Neural cell (in vitro differentiated cells): Measurements from ENCODE around the gene PDE1A. TPM values are rescaled to one million over a fixed set of nuclear protein-coding genes. Genes with fewer than 3 reads are reported as not detected.

ENCODE experiments used
- H2AFZ ChIP-seq: fragments of 200-600, 300-800 bp; sonication (generic), shearing (Covaris generic); 2 replicates; pipeline ENCODE4 v1.6.0; 2014; ENCODE audit warnings: low read depth, mild to moderate bottlenecking, antibody characterized with exemption, low read length, moderate library complexity
- H3F3A ChIP-seq: fragments of 200-600 bp; shearing (Covaris generic); 2 replicates; pipeline ENCODE4 v1.6.1; 2016; ENCODE audit warnings: mild to moderate bottlenecking, moderate library complexity, mixed read lengths, antibody characterized with exemption, low read length; ENCODE audit not compliant: insufficient read depth, poor library complexity, severe bottlenecking
- H3K27ac ChIP-seq: fragments of 200-600, 300-800 bp; sonication (generic), shearing (Covaris generic); 2 replicates; pipeline ENCODE4 v1.5.1; 2014; ENCODE audit warnings: mild to moderate bottlenecking, low read length, moderate library complexity
- H3K27me3 ChIP-seq: fragments of 300-800, 200-600 bp; sonication (generic), shearing (Covaris generic); 2 replicates; pipeline ENCODE4 v1.6.0; 2014; ENCODE audit warnings: mild to moderate bottlenecking, low read depth, low read length, moderate library complexity; ENCODE audit not compliant: insufficient read depth
- H3K36me3 ChIP-seq: fragments of 300-800, 200-600 bp; sonication (generic), shearing (Covaris generic); 2 replicates; pipeline ENCODE4 v1.5.1; 2014; ENCODE audit warnings: mild to moderate bottlenecking, antibody characterized with exemption, low read length, moderate library complexity; ENCODE audit not compliant: insufficient read depth
- H3K4me2 ChIP-seq: fragments of 300-800, 200-600 bp; sonication (generic), shearing (Covaris generic); 2 replicates; pipeline ENCODE4 v1.6.0; 2014; ENCODE audit warnings: mild to moderate bottlenecking, low read length
- H3K4me3 ChIP-seq: fragments of 300-800, 200-600 bp; sonication (generic), shearing (Covaris generic); 2 replicates; pipeline ENCODE4 v1.5.1; 2014; ENCODE audit warnings: mild to moderate bottlenecking, low read length, moderate library complexity
- H3K79me2 ChIP-seq: fragments of 200-600 bp; shearing (Covaris generic); replicated peaks from 2 replicates; pipeline ENCODE4 v1.6.0; 2014; ENCODE audit warnings: mild to moderate bottlenecking, low read length, moderate library complexity; ENCODE audit not compliant: insufficient read depth
- H3K9ac ChIP-seq: fragments of 300-800, 200-600 bp; sonication (generic), shearing (Covaris generic); 2 replicates; pipeline ENCODE4 v1.6.1; 2016; ENCODE audit warnings: mild to moderate bottlenecking, low read length, mixed read lengths
- H3K9me2 ChIP-seq: fragments of 200-600 bp; shearing (Covaris generic); 2 replicates; pipeline ENCODE4 v1.6.1; 2016; ENCODE audit warnings: mild to moderate bottlenecking, low read length, mixed read lengths; ENCODE audit not compliant: insufficient read depth
- H3K9me3 ChIP-seq: fragments of 200-600, 300-800 bp; sonication (generic), shearing (Covaris generic); 2 replicates; pipeline ENCODE4 v1.6.1; 2016; ENCODE audit warnings: mild to moderate bottlenecking, mixed run types, low read length, moderate library complexity, mixed read lengths
- H4K20me1 ChIP-seq: fragments of 200-600 bp; shearing (Covaris generic); 2 replicates; pipeline ENCODE4 v1.6.1; 2016; ENCODE audit warnings: mild to moderate bottlenecking, mixed run types; ENCODE audit not compliant: insufficient read depth
- CTCF ChIP-seq: fragments of 450-650 bp; IDR thresholded peaks from 2 replicates; pipeline ENCODE4 v1.5.1; 2014; ENCODE audit warnings: antibody characterized with exemption, mild to moderate bottlenecking, moderate library complexity; ENCODE audit not compliant: poor library complexity, severe bottlenecking
- EP300 ChIP-seq: fragments of 450-650 bp; conservative IDR thresholded peaks from 2 replicates; pipeline ENCODE4 v1.6.1; 2014; ENCODE audit warnings: antibody characterized with exemption, mild to moderate bottlenecking, moderate library complexity; ENCODE audit not compliant: poor library complexity, severe bottlenecking
- EZH2 ChIP-seq: fragments of 200-600, 300-800 bp; shearing (Covaris generic), sonication (generic); IDR thresholded peaks from 2 replicates; pipeline ENCODE4 v1.6.1; 2014; ENCODE audit warnings: antibody characterized with exemption, low read length, borderline replicate concordance, mild to moderate bottlenecking; ENCODE audit not compliant: insufficient read depth, poor library complexity, severe bottlenecking
- MXI1 ChIP-seq: fragments of 450-650 bp; conservative IDR thresholded peaks from 2 replicates; pipeline ENCODE4 v1.6.1; 2014; ENCODE audit warnings: antibody characterized with exemption, mild to moderate bottlenecking; ENCODE audit not compliant: poor library complexity, severe bottlenecking
- POLR2AphosphoS5 ChIP-seq: IDR thresholded peaks from 2 replicates; pipeline ENCODE4 v1.6.1; 2012
- RAD21 ChIP-seq: fragments of 450-650 bp; conservative IDR thresholded peaks from 2 replicates; pipeline ENCODE4 v1.6.1; 2014; ENCODE audit warnings: antibody characterized with exemption, mild to moderate bottlenecking, moderate library complexity
- SMC3 ChIP-seq: fragments of 450-650 bp; conservative IDR thresholded peaks from 2 replicates; pipeline ENCODE4 v1.6.1; 2014; ENCODE audit warnings: antibody characterized with exemption, mild to moderate bottlenecking, moderate library complexity; ENCODE audit not compliant: poor library complexity
- TAF1 ChIP-seq: IDR thresholded peaks from 2 replicates; pipeline ENCODE4 v1.6.1; 2012; ENCODE audit warnings: low read depth
- polyA plus RNA-seq: library from polyadenylated mRNA; depleted of rRNA; stranded (reverse); fragments of >200 nt; gene quantifications from 2 replicates; pipeline ENCODE4 v1.2.3, GENCODE V29; 2014
- TF ChIP-seq, protein P1 (sequence below): IDR thresholded peaks from 2 replicates; pipeline ENCODE4 v1.6.1; 2012; ENCODE audit warnings: borderline replicate concordance

PDE1A gene
- polyA plus RNA-seq, 1 donor from 2014 or later: 1.6 TPM

GRCh38 chr2:182170341-182170740 is 256.5 kb downstream of the PDE1A start:
- H3K4me3 ChIP-seq: no peak overlapping the region
- no peak overlapping the region for H3K4me2 ChIP-seq
- no peaks in the 10 kb centered on the region for H3K79me2 ChIP-seq
- no peaks in the 10 kb centered on the region for H3K27me3 ChIP-seq
- H3K27ac ChIP-seq: no peak overlapping the region
- H3K9ac ChIP-seq: no peak overlapping the region
- H3F3A ChIP-seq: no peaks in the 10 kb centered on the region
- TF ChIP-seq, protein P1, sequence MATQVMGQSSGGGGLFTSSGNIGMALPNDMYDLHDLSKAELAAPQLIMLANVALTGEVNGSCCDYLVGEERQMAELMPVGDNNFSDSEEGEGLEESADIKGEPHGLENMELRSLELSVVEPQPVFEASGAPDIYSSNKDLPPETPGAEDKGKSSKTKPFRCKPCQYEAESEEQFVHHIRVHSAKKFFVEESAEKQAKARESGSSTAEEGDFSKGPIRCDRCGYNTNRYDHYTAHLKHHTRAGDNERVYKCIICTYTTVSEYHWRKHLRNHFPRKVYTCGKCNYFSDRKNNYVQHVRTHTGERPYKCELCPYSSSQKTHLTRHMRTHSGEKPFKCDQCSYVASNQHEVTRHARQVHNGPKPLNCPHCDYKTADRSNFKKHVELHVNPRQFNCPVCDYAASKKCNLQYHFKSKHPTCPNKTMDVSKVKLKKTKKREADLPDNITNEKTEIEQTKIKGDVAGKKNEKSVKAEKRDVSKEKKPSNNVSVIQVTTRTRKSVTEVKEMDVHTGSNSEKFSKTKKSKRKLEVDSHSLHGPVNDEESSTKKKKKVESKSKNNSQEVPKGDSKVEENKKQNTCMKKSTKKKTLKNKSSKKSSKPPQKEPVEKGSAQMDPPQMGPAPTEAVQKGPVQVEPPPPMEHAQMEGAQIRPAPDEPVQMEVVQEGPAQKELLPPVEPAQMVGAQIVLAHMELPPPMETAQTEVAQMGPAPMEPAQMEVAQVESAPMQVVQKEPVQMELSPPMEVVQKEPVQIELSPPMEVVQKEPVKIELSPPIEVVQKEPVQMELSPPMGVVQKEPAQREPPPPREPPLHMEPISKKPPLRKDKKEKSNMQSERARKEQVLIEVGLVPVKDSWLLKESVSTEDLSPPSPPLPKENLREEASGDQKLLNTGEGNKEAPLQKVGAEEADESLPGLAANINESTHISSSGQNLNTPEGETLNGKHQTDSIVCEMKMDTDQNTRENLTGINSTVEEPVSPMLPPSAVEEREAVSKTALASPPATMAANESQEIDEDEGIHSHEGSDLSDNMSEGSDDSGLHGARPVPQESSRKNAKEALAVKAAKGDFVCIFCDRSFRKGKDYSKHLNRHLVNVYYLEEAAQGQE: no peak
- TF ChIP-seq EP300: no peak
- TF ChIP-seq EZH2: no peak
- TF ChIP-seq MXI1: no peak
- TF ChIP-seq RAD21: no peak
- no peak for TF ChIP-seq POLR2AphosphoS5
- TF ChIP-seq CTCF: no peak
- no peak for TF ChIP-seq SMC3
- TF ChIP-seq TAF1: no peak
- H4K20me1 ChIP-seq: no peaks in the 10 kb centered on the region
- H3K9me3 ChIP-seq: no peaks in the 10 kb centered on the region
- no peaks in the 10 kb centered on the region for H3K36me3 ChIP-seq
- H2AFZ ChIP-seq: no peak overlapping the region
- H3K9me2 ChIP-seq: no peaks in the 10 kb centered on the region

DNA sequence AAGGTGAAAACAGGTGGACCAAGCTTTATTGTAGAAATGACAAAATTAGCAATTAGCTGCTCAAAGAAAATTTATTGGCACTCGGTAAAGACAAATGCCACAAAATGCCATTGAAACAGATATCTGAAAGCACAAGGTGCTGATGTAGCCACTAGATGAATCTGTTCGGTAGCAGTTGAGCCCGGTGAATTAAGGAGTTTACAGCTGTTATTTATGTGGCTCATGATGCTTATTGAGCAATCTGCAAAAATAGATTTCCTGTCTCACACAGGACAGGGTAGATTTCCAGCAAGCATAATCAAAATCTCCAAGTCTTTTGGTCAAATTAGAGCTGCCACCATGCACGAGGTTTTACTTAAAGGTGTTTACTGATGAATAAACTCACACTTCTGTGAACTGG is 259.0 kb downstream of the PDE1A start:
- no peak overlapping the region for H2AFZ ChIP-seq
- no peak overlapping the region for H3K4me3 ChIP-seq
- no peak overlapping the region for H3K4me2 ChIP-seq
- no peaks in the 10 kb centered on the region for H4K20me1 ChIP-seq
- H3F3A ChIP-seq: no peaks in the 10 kb centered on the region
- H3K27me3 ChIP-seq: no peaks in the 10 kb centered on the region
- H3K9ac ChIP-seq: no peak overlapping the region
- TF ChIP-seq, protein P1: no peak
- TF ChIP-seq SMC3: no peak
- no peak overlapping the region for H3K27ac ChIP-seq
- no peaks in the 10 kb centered on the region for H3K36me3 ChIP-seq
- no peaks in the 10 kb centered on the region for H3K9me2 ChIP-seq
- H3K79me2 ChIP-seq: no peaks in the 10 kb centered on the region
- H3K9me3 ChIP-seq: no peaks in the 10 kb centered on the region
